Inferior parietal cortex (tissue), 1 donor: Measurements from ENCODE around the gene CHCHD10.
"Not testable (repeated sequence)": the region's sequence is repeated elsewhere in the genome, so short reads cannot be mapped to it uniquely, and the experiment has no call there.

Experiments used
- DNase-seq: peaks from one replicate; pipeline ENCODE4 v3.0.0-alpha.2; 2016; ENCODE audit errors: extremely low spot score

CHCHD10 gene

DNA sequence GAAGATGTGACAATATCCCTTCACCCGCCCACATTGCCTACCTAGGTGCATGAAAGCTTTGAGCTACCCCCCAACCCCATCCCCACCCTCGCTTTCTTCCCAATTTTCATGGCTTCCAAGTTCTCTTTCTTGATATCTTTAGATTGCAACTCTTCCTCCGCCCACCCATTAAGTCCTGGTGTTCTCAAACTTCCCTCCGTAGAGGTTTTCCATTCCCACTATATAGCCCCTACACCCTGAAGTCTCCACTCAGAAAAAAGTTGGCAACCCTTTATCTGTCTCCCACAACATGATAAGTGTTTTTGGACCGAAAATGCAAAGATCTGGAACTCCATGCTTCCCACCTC, 17.4 kb downstream of the CHCHD10 start:
- peak; percentile 9 for DNase-seq

DNA sequence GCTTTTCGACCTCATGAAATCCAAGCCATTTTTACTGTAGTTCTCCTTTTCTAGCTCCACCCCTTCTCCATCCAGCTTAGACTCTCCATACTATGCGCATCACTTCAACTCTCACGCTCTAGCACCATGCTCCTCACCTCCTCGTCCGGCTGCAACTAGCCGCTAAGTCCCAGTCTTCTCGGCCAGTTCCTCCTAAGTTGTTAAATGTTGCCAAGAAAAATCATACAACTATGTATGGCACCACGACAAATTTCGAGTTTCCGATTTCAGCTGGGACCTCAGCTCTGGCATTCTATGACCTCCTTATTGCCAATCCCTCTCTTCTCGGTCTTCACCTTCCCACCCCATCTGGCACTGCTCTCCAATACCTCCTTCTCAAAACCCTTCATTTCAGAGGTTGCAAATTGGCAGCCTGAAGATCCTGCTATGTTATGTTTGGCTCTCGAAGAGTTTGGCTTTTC, 17.9 kb downstream of the CHCHD10 start:
- DNase-seq: no peak

DNA sequence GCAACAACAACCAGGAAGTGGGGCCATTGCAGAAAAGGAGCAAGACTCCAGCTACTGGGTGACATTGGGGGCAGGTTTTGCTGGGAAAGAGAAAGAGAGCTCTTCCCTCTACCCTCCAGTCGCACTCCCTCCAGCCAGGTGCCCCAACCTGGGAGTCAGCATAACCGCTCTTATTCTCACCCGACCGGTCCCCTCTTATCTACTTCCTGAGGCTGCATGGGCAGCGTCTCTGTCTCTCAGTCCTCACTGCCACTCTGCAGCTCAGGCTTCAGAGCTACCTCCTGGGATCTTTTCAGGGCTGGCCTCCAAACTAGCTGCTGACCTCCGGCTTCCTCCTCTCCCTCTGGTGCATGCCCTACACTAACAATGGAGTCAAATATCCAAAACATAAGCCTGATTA, 22.0 kb downstream of the CHCHD10 start:
- no peak for DNase-seq

DNA sequence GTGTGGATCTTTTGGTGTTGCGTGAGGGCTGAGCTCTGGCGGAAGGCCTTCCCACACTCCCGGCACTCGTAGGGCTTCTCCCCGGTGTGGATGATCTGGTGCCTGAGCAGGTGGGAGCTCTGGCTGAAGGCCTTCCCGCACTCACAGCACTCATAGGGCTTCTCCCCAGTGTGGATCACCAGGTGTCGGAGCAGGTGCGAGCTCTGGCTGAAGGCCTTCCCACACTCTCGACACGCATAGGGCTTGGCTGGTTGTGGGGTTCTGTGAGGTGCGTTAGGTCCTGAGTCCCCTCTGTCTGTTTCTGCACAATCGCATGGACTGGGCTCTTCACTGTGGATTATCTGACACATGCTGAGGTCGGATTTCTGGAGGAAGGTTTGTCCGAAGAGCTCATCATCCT, 23.3 kb downstream of the CHCHD10 start:
- DNase-seq: no peak

DNA sequence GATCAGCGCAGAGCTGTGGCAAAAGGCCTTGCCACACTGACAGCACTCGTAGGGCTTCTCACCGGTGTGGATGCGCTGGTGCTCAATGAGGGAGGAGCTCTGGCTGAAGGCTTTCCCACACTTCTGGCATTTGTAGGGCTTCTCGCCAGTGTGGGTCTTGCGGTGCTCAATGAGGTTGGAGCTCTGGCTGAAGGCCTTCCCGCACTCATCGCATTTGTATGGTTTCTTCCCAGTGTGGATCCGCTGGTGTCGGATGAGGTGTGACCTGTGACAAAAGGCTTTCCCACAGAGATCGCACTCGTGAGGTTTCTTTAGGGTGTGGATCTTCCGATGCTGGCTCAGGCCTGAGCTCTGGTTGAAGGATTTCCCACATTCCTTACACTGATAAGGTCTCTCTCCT, 23.8 kb downstream of the CHCHD10 start:
- DNase-seq: no peak

DNA sequence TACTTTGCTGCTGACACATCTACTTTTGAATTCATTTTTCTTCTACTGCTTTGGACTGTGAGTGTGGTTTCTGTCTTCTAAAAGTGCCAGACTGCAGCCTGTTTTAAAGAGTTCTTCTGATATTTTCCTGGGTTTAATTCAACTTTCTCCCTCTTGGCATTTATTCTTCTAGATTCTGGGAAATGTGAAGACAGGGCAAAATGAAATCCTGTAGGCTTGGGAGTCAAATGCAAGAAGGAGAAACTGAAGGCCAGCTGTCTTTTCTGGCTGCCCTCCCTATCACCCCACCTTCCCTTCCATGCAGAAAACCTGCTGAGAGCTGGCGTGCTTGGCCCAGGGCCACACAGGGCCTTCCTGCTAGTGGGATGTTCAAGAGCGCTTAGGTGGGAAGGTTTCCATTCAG, 24.5 kb downstream of the CHCHD10 start:
- DNase-seq: peak; percentile 13

DNA sequence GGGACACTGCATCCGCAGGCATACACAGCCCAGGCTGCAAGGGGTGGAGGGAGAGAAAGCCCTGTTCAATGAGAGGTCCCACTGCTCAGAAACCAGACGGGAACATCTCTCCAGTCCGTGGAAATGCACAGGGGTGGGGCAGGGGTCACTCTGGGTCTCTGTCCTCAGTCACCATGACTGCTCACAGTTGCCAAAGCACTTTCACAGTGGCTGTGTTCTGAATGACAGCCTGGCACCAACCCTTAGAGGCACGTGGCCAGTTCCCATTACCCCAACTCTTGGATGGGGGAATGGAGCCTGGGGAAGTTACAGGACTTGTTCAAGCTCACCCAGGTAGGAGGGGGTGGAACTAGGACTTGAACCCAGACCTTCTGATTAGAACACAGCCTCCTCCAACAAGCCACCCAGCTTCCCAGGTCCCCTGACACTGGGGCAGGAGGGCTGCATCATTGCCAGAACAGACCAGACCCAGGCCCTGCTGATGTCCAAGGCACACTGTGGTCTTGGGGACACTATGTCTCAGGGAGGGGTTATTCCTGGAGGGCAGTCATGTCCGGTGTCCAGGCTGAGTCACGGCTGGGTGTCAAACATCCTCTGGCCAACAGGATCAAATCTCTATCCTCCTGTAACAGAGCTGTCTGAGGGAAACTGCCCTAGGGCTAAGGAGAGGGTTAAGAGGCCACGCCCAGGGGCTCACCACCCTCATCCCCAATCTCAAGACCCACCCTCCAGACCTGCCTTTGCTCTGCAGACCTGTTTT, 25.1 kb downstream of the CHCHD10 start:
- no peak for DNase-seq

DNA sequence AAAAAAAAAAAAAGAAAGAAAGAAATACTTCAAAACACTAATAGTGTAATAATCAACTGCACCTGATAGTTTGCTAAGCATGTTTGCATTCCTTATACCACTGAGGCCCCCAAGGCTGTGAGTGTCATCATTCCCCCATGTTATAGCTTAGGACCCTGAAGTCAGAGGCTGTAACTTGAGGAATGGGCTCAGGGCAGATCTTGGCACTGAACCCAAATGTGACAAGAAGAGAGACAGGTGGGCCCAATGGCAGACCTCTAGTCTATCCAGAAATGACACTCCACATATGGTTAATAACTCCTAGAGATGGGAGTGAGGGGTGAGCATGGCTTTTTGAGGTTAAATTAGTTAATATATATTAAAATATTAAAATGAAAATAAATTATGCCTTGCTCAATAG, 30.1 kb downstream of the CHCHD10 start:
- DNase-seq: no peak

DNA sequence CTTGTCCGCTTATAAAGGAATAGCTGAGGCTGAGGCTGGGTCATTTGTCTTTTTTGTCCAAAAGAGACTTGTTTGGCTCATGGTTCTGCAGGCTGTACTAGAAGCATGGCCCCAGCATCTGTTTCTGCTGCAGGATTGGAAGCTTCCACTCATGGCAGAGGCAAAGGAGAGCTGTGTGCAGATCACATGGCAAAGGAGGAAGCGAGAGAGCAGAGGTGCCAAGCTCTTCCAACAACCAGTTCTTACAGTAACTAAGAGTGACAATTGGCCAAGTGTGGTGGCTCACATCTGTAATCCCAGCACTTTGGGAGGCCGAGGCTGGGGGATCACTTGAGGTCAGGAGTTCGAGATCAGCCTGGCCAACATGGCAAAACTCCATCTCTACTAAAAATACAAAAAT, 39.7 kb downstream of the CHCHD10 start:
- DNase-seq: not testable (repeated sequence)

DNA sequence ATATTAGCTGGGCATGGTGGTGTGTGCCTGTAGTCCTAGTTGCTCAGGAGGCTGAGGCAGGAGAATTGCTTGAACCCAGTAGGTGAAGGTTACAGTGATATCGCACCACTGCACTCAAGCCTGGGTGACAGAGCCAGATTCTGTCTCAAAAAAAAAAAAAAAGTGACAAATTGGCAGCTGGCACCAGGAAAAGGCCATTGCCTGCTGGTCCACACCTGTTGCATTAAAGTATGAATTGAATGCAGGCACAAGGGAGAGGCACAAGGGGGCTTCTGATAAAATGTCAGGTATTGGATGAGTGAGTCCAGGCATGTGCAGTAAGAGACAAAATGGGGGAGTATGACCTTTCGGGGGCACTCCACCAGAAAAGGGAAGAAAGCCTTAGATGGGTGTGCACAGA, 45.0 kb downstream of the CHCHD10 start:
- DNase-seq: no peak

DNA sequence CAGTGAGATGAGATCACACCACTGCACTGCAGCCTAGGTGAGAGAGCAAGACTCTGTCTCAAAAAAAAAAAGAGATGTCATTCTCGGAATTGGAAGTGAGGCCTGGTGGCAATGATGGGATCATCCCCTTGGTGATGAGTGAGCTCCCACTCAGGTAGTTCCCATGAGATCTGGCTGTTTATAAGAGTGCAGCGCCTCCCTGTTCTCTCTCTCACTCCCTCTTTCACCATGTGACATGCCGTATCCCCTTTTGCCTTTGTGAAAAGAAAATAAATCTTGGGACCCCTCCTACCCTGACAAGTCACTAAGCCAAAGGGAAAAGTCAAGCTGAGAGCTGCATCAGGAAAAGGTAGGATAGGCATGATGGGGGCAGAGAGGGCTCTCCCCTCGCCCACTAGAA, 45.6 kb downstream of the CHCHD10 start:
- no peak for DNase-seq

DNA sequence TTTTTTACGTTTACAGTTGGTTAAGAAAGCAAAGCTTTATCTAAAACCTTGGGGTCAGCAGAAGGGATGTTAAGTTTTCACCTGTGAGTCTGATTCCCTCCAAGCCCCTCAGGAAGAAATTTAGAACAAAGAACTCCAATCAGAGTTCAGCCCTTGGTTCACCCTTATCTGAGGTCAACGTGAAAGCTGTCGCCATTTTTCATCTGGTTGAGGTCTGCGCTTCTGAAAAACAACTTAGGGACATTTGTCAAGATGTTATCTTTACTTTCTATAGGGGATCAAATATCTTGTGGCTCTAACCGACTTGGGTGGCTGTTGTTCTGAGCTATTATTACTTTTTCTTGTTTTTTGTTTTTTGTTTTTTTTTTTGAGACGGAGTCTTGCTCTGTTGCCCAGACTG, 46.9 kb downstream of the CHCHD10 start:
- no peak for DNase-seq

DNA sequence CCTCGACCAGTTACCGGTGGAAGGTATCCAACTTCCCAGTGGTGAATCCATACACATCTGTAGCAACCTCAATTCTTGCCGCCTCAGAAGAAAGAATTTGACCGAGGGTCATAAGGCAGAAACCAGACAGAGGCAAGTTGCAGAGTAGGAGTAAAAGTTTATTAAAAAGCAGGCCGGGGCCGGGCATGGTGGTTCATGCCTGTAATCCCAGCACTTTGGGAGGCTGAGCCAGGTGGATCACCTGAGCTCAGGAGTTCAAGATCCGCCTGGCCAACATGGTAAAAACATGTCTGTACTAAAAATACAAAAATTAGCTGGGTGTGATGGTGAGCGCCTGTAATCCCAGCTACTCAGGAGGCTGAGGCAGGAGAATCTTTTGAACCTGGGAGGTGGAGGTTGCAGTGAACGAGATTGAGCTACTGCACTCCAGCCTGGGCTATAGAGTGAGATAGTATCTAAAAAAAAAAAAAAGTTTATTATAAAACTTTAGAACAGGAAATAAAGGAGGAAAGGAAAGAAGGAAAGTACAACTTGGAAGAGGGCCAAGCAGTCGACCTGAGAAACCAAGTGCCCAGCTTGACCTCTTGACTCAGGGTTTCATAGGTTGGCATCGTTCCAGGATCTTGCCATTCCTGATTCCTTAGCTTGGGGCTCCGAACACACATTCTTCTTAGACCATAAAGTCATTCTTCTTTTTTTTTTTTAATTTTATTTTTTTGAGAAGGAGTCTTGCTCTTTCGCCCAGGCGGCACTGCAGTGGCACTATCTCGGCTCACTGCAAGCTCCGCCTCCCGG, 49.2 kb downstream of the CHCHD10 start:
- no peak for DNase-seq

DNA sequence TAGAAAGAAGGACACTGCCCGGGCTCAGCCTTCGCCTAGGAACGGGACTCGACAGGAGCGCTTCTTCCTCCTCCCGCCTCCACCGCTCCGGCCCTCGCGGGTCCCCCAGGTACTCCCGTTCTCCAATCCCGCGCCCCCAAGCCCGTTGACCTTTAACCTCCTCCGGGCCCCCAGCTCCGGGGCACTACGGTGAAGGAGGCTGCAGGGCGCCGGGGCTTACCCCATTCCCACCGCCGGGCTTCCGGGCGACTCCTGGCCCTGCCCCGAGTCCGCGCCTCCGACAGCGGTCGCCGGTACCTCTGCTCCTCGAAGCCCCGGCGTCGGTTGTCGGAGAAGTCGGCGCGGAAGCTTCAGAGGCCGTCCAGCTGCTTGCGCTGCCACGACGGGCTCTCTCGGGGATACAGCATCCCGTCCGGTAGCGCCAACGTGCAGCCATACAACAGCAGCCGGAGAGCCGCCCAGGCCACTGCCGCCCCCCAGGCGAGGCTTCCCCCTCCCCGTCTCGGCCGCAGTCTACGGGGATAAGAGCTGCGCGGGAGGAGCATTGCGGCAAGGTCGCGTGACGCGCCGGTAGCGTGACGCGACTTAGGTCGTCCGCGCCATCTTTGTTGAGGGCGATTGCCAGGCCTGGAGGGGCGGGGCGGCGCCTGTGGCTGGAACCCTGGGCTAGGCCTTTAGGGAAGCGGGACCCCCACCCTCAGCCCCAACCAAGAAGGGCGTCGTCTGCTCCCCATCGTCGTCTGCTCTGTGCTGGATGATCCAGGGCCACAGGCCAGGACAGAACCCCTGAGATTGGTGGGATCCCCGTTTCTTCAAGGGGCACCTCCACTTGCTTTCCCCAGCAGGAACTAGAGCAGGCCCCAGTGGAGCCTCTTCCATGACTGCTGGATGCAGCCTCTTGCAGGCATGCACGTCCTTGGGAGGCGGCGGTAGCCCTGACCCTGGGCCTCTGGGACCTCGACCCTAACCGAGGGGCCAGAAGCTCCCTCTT, 50.7 kb downstream of the CHCHD10 start:
- DNase-seq: peak; percentile 88
